ENCODE results near the gene PHYHD1. TPM values are rescaled to one million over a fixed set of nuclear protein-coding genes. Genes with fewer than 3 reads are reported as not detected.

The PHYHD1 gene
- total and polyA plus RNA-seq, 2 of the 13 experiments (the other 11 are each of a cell fraction or from before 2014, with no cell fraction given) = 10.6 to 25.3 TPM

GRCh38 chr9:128916204-128916603 is 4.6 kb upstream of the PHYHD1 start:
- H3K4me1 ChIP-seq (ENCODE audit: insufficient read depth, low read length) = peaks cover 97% of the 10 kb centered on the region
- H3K4me2 ChIP-seq (ENCODE audit: low read depth, low read length) = peak overlapping the region; percentile 27; the same call in 1 of the 2 replicates
- no peaks in the 10 kb centered on the region for H4K20me1 ChIP-seq (ENCODE audit: insufficient read depth, low read length)
- in situ Hi-C loops (cut with HindIII; ENCODE audit: extremely low pct_ligation_motif_present, low pct_unique_long_range_greater_than_20kb) (no loop called here), intact Hi-C loops (cut with micrococcal nuclease; ENCODE audit: unreplicated experiment) (no loop called here)
- no peak overlapping the region for H2AFZ ChIP-seq (ENCODE audit: low read length)
- no peaks in the 10 kb centered on the region for H3K9me3 ChIP-seq (ENCODE audit: low read length)
- H3K79me2 ChIP-seq (ENCODE audit: insufficient read depth, low read length) = peaks cover 9% of the 10 kb centered on the region
- peak overlapping the region; percentile 74 for H3K27ac ChIP-seq (ENCODE audit: extremely low read length, insufficient read depth, low read length)
- ChIA-PET POLR2A (interaction anchor here (0.7 to 1.1 kb wide), 2 partner anchors 31 to 35 kb away, joined by 3 to 4 read pairs; no protein-coding TSS in a partner anchor), CTCF (ENCODE audit: low intra/inter-chr PET ratio, low total read pairs) (no interaction called here)
- H3K27me3 ChIP-seq (ENCODE audit: control insufficient read depth in 1 of 2, insufficient read depth in 2 of 2, low read length in 2 of 2) = no peaks in the 10 kb centered on the region
- peak overlapping the region; percentile 14 for H3K9ac ChIP-seq (ENCODE audit: insufficient read depth, low read depth, low read length)
- BruUV-seq (replicated peaks) = no TSS peak
- DNase-seq (ENCODE audit: low spot score) (no peak), ATAC-seq (no peak), FAIRE-seq (no peak)
- peaks cover 7 to 16% of the 10 kb centered on the region in 2 experiments for H3K36me3 ChIP-seq (replicated peaks in 1 of 2; ENCODE audit: control insufficient read depth in 1 of 2, insufficient read depth in 2 of 2, low read length in 2 of 2)
- WGBS (ENCODE audit: low lambda C conversion rate) = 97% methylated on average over 9 of the region's 18 CpGs
- H3K4me3 ChIP-seq (replicated peaks in 1 of 3; ENCODE audit: insufficient read depth in 1 of 3, low read depth in 2 of 3, low read length in 3 of 3) = peak overlapping the region in 1 of 3 experiments; percentile 33; a peak in 1 of 6 replicates
- TF ChIP-seq ZHX2 (IDR thresholded peaks at IDR 0.05; ENCODE audit: low read depth) (no peak), ZHX2 (CRISPR knock-in tag; IDR thresholded peaks at IDR 0.05; ENCODE audit: borderline replicate concordance) (no peak), ZNF256 (CRISPR knock-in tag; conservative IDR thresholded peaks at IDR 0.05) (no peak), ZNF225 (CRISPR knock-in tag; IDR thresholded peaks at IDR 0.05) (peak; percentile 27; the same call in 1 of the 2 replicates), ZBTB7B (CRISPR knock-in tag; IDR thresholded peaks at IDR 0.05) (no peak), TEF (CRISPR knock-in tag; IDR thresholded peaks at IDR 0.05) (no peak), ZUFSP (CRISPR knock-in tag; IDR thresholded peaks at IDR 0.05; ENCODE audit: borderline replicate concordance) (no peak), KDM2A (CRISPR knock-in tag; IDR thresholded peaks at IDR 0.05; ENCODE audit: borderline replicate concordance, low read depth) (0 out of 2 replicates have a peak, but pooled peaks have one; percentile 21), ZNF782 (CRISPR knock-in tag; IDR thresholded peaks at IDR 0.05; ENCODE audit: borderline replicate concordance) (no peak), GPBP1L1 (CRISPR knock-in tag; IDR thresholded peaks at IDR 0.05) (no peak), ZNF790 (CRISPR knock-in tag; IDR thresholded peaks at IDR 0.05; ENCODE audit: borderline replicate concordance) (no peak), AGO1 (IDR thresholded peaks at IDR 0.05; ENCODE audit: low read depth, low read length, poor library complexity, severe bottlenecking) (no peak), ATF5 (CRISPR knock-in tag; IDR thresholded peaks at IDR 0.05; ENCODE audit: low read depth) (no peak), ZBTB38 (CRISPR knock-in tag; IDR thresholded peaks at IDR 0.05) (peak; percentile 91)
